Thyroid gland (tissue), 4 donors: Measurements from ENCODE around the gene NSUN3.

Experiments used
- CTCF ChIP-seq, 6 experiments: fragments of 200-600 bp in 3 of 6; fragments of 450-650 bp in 3 of 6; sonication (generic) in 3 of 6; IDR thresholded peaks; one replicate each; pipeline ENCODE4 v1.5.1; 2016 to 2019; ENCODE audit warnings: antibody characterized with exemption in 6 of 6, mild to moderate bottlenecking in 2 of 6, inconsistent platforms in 1 of 6, moderate library complexity in 1 of 6
- POLR2A ChIP-seq, 2 donors: fragments of 450-650 bp; IDR thresholded peaks; one replicate each; pipeline ENCODE4 v1.6.1; 2017; ENCODE audit warnings: antibody characterized with exemption in 2 of 2, mild to moderate bottlenecking in 2 of 2, moderate library complexity in 1 of 2

GRCh38 chr3:94063496-94064119 is 747 bp downstream of the NSUN3 start:
- no peak for TF ChIP-seq CTCF (IDR thresholded peaks at IDR 0.05)
- TF ChIP-seq POLR2A (IDR thresholded peaks at IDR 0.05) = no peak
